ENCODE results near the gene GSTT4.

Gene GSTT4

GRCh38 chr22:24033731-24034130 is 28.5 kb upstream of the GSTT4 start:
- TF ChIP-seq CTCF (IDR thresholded peaks at IDR 0.05; ENCODE audit: insufficient read depth, low read depth, low read length, missing control alignments), result no peak
- H3K4me3 ChIP-seq (ENCODE audit: low read depth, low read length), result no peak overlapping the region
- DNase-seq (ENCODE audit: low read depth), result no peak

- no peak for TF ChIP-seq CTCF (IDR thresholded peaks at IDR 0.05; ENCODE audit: insufficient read depth, low read depth, low read length, missing control alignments)
- DNase-seq (ENCODE audit: low read depth), result no peak
- H3K4me3 ChIP-seq (ENCODE audit: low read depth, low read length), result no peak overlapping the region
Measured at GRCh38 chr22:24030186-24030702, 25.0 kb upstream of the GSTT4 start.

GRCh38 chr22:24029304-24029703 is 24.1 kb upstream of the GSTT4 start:
- DNase-seq (ENCODE audit: low read depth), result no peak
- no peak for TF ChIP-seq CTCF (IDR thresholded peaks at IDR 0.05; ENCODE audit: insufficient read depth, low read depth, low read length, missing control alignments)
- H3K4me3 ChIP-seq (ENCODE audit: low read depth, low read length), result no peak overlapping the region

GRCh38 chr22:24028533-24028932 is 23.3 kb upstream of the GSTT4 start:
- no peak overlapping the region for H3K4me3 ChIP-seq (ENCODE audit: low read depth, low read length)
- no peak for TF ChIP-seq CTCF (IDR thresholded peaks at IDR 0.05; ENCODE audit: insufficient read depth, low read depth, low read length, missing control alignments)
- DNase-seq (ENCODE audit: low read depth), result no peak

- no peak for TF ChIP-seq CTCF (IDR thresholded peaks at IDR 0.05; ENCODE audit: insufficient read depth, low read depth, low read length, missing control alignments)
- no peak for DNase-seq (ENCODE audit: low read depth)
- no peak overlapping the region for H3K4me3 ChIP-seq (ENCODE audit: low read depth, low read length)
Measured at GRCh38 chr22:24027991-24028390, 22.7 kb upstream of the GSTT4 start.

DNA sequence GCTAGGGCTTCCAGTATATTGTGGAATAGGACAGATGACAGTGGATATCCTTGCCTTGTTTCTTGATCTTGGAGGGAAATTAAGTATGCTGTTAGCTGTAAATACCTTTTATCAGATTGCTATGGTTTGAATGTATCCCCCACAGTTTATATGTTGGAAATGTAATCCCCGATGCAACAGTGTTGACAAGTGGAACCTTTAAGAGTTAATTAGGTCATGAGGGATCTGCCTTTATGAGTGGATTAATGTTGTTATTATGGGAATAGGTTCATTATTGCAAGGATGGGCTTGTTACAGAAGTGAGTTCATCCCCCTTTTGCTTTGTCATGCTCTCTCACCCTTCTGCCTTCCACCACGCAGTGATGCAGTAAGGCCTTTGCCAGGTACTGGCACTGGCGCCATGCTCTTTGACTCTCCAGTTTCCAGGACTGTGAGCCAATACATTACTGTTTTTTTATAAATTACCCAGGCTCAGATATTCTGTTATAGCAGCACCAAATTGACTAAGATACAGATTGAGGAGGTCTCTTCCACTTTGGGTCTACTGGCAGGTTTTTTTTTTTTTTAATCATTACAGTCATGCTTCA is 22.2 kb upstream of the GSTT4 start:
- H3K4me3 ChIP-seq (ENCODE audit: low read depth, low read length), result no peak overlapping the region
- no peak for TF ChIP-seq CTCF (IDR thresholded peaks at IDR 0.05; ENCODE audit: insufficient read depth, low read depth, low read length, missing control alignments)
- no peak for DNase-seq (ENCODE audit: low read depth)

- DNase-seq (ENCODE audit: low read depth), result no peak
- H3K4me3 ChIP-seq (ENCODE audit: low read depth, low read length), result no peak overlapping the region
- TF ChIP-seq CTCF (IDR thresholded peaks at IDR 0.05; ENCODE audit: insufficient read depth, low read depth, low read length, missing control alignments), result no peak
Measured at GRCh38 chr22:24026733-24027132, 21.5 kb upstream of the GSTT4 start.
